ENCODE results near the gene PRPF40A.

GRCh38 chr2:152615177-152615576, 102.1 kb downstream of the PRPF40A start:
- TF ChIP-seq, protein P1, sequence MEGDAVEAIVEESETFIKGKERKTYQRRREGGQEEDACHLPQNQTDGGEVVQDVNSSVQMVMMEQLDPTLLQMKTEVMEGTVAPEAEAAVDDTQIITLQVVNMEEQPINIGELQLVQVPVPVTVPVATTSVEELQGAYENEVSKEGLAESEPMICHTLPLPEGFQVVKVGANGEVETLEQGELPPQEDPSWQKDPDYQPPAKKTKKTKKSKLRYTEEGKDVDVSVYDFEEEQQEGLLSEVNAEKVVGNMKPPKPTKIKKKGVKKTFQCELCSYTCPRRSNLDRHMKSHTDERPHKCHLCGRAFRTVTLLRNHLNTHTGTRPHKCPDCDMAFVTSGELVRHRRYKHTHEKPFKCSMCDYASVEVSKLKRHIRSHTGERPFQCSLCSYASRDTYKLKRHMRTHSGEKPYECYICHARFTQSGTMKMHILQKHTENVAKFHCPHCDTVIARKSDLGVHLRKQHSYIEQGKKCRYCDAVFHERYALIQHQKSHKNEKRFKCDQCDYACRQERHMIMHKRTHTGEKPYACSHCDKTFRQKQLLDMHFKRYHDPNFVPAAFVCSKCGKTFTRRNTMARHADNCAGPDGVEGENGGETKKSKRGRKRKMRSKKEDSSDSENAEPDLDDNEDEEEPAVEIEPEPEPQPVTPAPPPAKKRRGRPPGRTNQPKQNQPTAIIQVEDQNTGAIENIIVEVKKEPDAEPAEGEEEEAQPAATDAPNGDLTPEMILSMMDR (IDR thresholded peaks at IDR 0.05; ENCODE audit: low read length): no peak
- TF ChIP-seq EZH2 (IDR thresholded peaks at IDR 0.05; ENCODE audit: borderline replicate concordance, low read length): no peak
